ENCODE measurements around the gene SMPD2. TPM values are rescaled to one million over a fixed set of nuclear protein-coding genes. Genes with fewer than 3 reads are reported as not detected.

SMPD2 gene
- total RNA-seq, 1 experiment from 2014 or later, result 12.3 TPM

GRCh38 chr6:109455437-109456110 lies 15.1 kb downstream of the SMPD2 start, which contains the start of gene MICAL1:
MICAL1 (minus strand) TSS chr6:109455772; CDS start chr6:109454196, 1,576 bp downstream.
- H3K27ac Mint-ChIP-seq (ENCODE audit: unreplicated experiment), result peak within 1 kb of the TSS; percentile 76

GRCh38 chr6:109456111-109456583 lies 15.6 kb downstream of the SMPD2 start:
- intact Hi-C loops (cut with micrococcal nuclease; ENCODE audit: unreplicated experiment), result no loop called here
- peak overlapping the region; percentile 99 for H3K4me3 Mint-ChIP-seq (ENCODE audit: unreplicated experiment)
- H3K36me3 Mint-ChIP-seq (ENCODE audit: insufficient read depth, unreplicated experiment), result no peaks in the 10 kb centered on the region
- no peak for TF ChIP-seq CTCF (IDR thresholded peaks at IDR 0.05; ENCODE audit: insufficient read depth in 1 of 2, low read depth in 1 of 2, low read length in 1 of 2, severe bottlenecking in 1 of 2, unreplicated experiment in 1 of 2)
- Histone ChIP-seq H3K27me3 (replicated peaks; ENCODE audit: control insufficient read depth, insufficient read depth, low read length) (no peaks in the 10 kb centered on the region), H3K4me1 (peaks cover 13% of the 10 kb centered on the region), H3K9me3 (no peaks in the 10 kb centered on the region), H3K36me3 (ENCODE audit: control insufficient read depth, insufficient read depth, low read length) (no peaks in the 10 kb centered on the region), H3K4me3 (ENCODE audit: low read depth, low read length) (peak overlapping the region; percentile 84)
- BruUV-seq (replicated peaks), result no TSS peak
- no peaks in the 10 kb centered on the region for H3K4me1 Mint-ChIP-seq (ENCODE audit: low read depth, unreplicated experiment)
- DNase-seq, result no peak
- POLR2A ChIA-PET, result no interaction called here
- no peak overlapping the region for H3K27ac Mint-ChIP-seq (ENCODE audit: unreplicated experiment)
- CTCF ChIA-PET, result interaction anchor here (1.4 kb wide), 1 partner anchor 14 kb away, joined by 3 read pairs; no protein-coding TSS in a partner anchor
- no peaks in the 10 kb centered on the region for H3K27me3 Mint-ChIP-seq (ENCODE audit: insufficient read depth, unreplicated experiment)
- no peaks in the 10 kb centered on the region for H3K9me3 Mint-ChIP-seq (ENCODE audit: unreplicated experiment)

More at GRCh38 chr6:109455437-109456110, 15.1 kb downstream of the SMPD2 start, which contains the start of gene MICAL1:
- BruUV-seq (replicated peaks), result no TSS peak
- Histone ChIP-seq H3K4me3 (ENCODE audit: low read depth, low read length) (peak within 1 kb of the TSS; percentile 84), H3K27me3 (replicated peaks; ENCODE audit: control insufficient read depth, insufficient read depth, low read length) (no peaks in the 10 kb centered on the region), H3K9me3 (no peaks in the 10 kb centered on the region), H3K36me3 (ENCODE audit: control insufficient read depth, insufficient read depth, low read length) (no peaks in the 10 kb centered on the region), H3K4me1 (peaks cover 13% of the 10 kb centered on the region)
- ChIA-PET CTCF (interaction anchor here (0.7 to 1.4 kb wide), 2 partner anchors 13 to 247 kb away, joined by 3 to 10 read pairs; no protein-coding TSS in a partner anchor), POLR2A (no interaction called here)
- Mint-ChIP-seq H3K36me3 (ENCODE audit: insufficient read depth, unreplicated experiment) (no peaks in the 10 kb centered on the region), H3K9me3 (ENCODE audit: unreplicated experiment) (no peaks in the 10 kb centered on the region), H3K27me3 (ENCODE audit: insufficient read depth, unreplicated experiment) (no peaks in the 10 kb centered on the region), H3K4me1 (ENCODE audit: low read depth, unreplicated experiment) (no peaks in the 10 kb centered on the region), H3K4me3 (ENCODE audit: unreplicated experiment) (peak within 1 kb of the TSS; percentile 99)
- TF ChIP-seq CTCF (IDR thresholded peaks at IDR 0.05; ENCODE audit: insufficient read depth in 1 of 2, low read depth in 1 of 2, low read length in 1 of 2, severe bottlenecking in 1 of 2, unreplicated experiment in 1 of 2), result peak in 1 of 2 experiments; percentile 40
- intact Hi-C loops (cut with micrococcal nuclease; ENCODE audit: unreplicated experiment), result loop anchor here (2.0 kb wide), 1 partner anchor 15 kb away; the partner anchor contains the start of genes PPIL6 and SMPD2
- DNase-seq, result peak; percentile 69 to 78

- H3K27me3 ChIP-seq (replicated peaks; ENCODE audit: control insufficient read depth, insufficient read depth, low read length), result no peaks in the 10 kb centered on the region
- Mint-ChIP-seq H3K4me1 (ENCODE audit: low read depth, unreplicated experiment) (no peaks in the 10 kb centered on the region), H3K27ac (ENCODE audit: unreplicated experiment) (no peak overlapping the region), H3K4me3 (ENCODE audit: unreplicated experiment) (peak overlapping the region; percentile 99), H3K9me3 (ENCODE audit: unreplicated experiment) (no peaks in the 10 kb centered on the region), H3K36me3 (ENCODE audit: insufficient read depth, unreplicated experiment) (peaks cover 4% of the 10 kb centered on the region), H3K27me3 (ENCODE audit: insufficient read depth, unreplicated experiment) (no peaks in the 10 kb centered on the region)
- ChIA-PET POLR2A (no interaction called here), CTCF (no interaction called here)
- no peak for TF ChIP-seq CTCF (IDR thresholded peaks at IDR 0.05; ENCODE audit: insufficient read depth in 1 of 2, low read depth in 1 of 2, low read length in 1 of 2, severe bottlenecking in 1 of 2, unreplicated experiment in 1 of 2)
- peaks cover 13% of the 10 kb centered on the region for H3K4me1 ChIP-seq
- DNase-seq, result no peak
- H3K4me3 ChIP-seq (ENCODE audit: low read depth, low read length), result no peak overlapping the region
- no TSS peak for BruUV-seq (replicated peaks)
- intact Hi-C loops (cut with micrococcal nuclease; ENCODE audit: unreplicated experiment), result no loop called here
- no peaks in the 10 kb centered on the region for H3K9me3 ChIP-seq
- H3K36me3 ChIP-seq (ENCODE audit: control insufficient read depth, insufficient read depth, low read length), result no peaks in the 10 kb centered on the region
Observed at GRCh38 chr6:109456710-109457561, 16.4 kb downstream of the SMPD2 start.

Measured in Caco-2 (cell line).